ENCODE data around the gene CCR7.

Gene CCR7

DNA sequence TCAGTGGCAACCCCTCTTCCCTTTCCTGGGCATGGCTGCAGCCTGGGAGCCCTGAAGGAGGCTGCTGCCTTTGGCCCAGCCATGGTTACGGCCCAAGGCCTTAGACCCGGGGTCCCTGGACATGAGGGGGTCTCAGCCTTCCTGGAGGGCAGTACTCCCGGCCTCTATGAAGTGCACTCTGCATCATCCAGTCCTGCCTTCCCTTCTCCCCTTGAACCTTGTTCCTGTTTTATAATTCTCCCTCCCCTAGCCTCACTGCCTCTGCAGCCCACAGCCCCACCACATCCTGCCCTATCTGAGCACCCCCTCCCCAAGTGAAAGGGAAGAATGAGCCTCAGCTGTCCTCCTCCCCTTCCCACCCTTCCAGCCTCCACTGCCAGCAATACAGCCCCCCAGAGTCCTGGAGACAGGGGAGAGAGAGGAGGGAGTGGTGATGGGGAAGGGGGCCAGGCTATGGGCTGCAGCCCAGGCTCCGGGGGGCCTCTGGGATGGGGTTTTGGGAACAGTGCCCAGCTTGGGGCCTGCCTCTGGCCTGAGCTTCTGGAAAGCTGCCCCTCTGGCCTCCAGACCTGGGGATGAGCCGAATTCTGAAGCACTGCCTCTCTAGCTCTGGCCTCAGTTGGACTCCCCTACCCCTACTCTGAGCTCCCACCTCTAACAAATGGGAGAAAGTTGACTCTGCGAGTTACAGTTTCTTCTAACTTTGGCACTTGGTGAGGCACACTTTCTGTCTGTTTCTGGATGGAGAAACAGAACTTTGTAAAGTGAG, 7.6 kb downstream of the CCR7 start:
- H3K27ac ChIP-seq: peak overlapping the region; percentile 77
- TF ChIP-seq, protein P1, sequence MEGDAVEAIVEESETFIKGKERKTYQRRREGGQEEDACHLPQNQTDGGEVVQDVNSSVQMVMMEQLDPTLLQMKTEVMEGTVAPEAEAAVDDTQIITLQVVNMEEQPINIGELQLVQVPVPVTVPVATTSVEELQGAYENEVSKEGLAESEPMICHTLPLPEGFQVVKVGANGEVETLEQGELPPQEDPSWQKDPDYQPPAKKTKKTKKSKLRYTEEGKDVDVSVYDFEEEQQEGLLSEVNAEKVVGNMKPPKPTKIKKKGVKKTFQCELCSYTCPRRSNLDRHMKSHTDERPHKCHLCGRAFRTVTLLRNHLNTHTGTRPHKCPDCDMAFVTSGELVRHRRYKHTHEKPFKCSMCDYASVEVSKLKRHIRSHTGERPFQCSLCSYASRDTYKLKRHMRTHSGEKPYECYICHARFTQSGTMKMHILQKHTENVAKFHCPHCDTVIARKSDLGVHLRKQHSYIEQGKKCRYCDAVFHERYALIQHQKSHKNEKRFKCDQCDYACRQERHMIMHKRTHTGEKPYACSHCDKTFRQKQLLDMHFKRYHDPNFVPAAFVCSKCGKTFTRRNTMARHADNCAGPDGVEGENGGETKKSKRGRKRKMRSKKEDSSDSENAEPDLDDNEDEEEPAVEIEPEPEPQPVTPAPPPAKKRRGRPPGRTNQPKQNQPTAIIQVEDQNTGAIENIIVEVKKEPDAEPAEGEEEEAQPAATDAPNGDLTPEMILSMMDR (IDR thresholded peaks at IDR 0.05; ENCODE audit: low read depth, low read length): no peak
- no peaks in the 10 kb centered on the region for H3K36me3 ChIP-seq
- peaks cover 2% of the 10 kb centered on the region for H3K9me3 ChIP-seq (ENCODE audit: severe bottlenecking)
- DNase-seq: peak; percentile 5
- H3K27me3 ChIP-seq (ENCODE audit: insufficient read depth, low read depth, severe bottlenecking): peaks cover 3% of the 10 kb centered on the region
- no peak overlapping the region for H3K4me3 ChIP-seq (ENCODE audit: low read depth, low read length)

DNA sequence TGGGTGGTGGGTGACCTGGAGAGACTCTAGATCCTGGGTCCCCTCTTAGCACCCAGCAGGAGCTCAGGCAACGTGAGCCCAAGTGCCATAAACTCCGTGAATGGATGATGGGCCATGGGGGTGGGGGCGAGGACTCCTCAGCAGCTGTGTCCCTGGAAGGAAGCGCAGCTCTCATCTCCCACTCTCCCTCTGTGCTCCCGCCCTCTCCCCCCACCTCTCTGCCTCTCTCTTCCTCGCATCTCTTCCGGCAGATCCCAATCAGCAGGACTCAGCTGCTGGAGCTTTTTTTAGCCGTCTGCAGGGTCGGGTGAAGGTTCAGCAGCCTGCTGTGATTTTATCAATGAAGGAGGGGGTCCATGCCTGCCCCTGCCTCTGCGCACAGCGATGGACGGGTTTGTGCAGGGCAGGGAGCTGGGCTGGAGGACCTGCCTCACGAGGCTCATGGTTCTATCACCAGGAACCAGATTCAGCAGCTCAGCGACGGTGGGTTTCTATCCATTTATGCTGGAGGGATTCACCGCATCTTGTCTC, 8.3 kb downstream of the CCR7 start:
- peak; percentile 33 for DNase-seq
- no peak overlapping the region for H3K27ac ChIP-seq
- H3K27me3 ChIP-seq (ENCODE audit: insufficient read depth, low read depth, severe bottlenecking): peaks cover under 1% of the 10 kb centered on the region
- peaks cover 2% of the 10 kb centered on the region for H3K9me3 ChIP-seq (ENCODE audit: severe bottlenecking)
- TF ChIP-seq, protein P1 (IDR thresholded peaks at IDR 0.05; ENCODE audit: low read depth, low read length): no peak
- no peak overlapping the region for H3K4me3 ChIP-seq (ENCODE audit: low read depth, low read length)
- H3K36me3 ChIP-seq: no peaks in the 10 kb centered on the region

DNA sequence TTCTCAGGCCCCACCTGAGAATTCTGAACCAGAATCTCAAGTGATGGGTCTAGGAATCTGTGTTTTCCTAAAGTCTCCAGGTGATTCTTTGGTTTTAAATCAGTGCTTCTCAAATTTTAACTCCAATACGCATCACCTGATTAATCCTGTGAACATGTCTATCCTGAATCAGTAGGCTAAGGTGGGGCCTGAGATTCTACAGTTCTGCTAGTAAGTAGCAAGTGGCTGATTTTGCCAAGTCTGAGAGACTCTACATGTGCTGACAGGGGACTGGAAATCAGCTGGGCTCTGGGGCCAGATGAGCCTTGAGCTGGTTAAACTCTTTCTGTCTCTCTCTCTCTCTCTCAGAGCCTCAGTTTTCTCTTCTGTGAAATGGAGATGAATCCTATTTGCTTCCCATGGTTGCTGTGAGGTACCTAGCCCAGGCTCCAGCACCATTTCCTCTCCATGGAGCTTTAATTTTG, 9.0 kb downstream of the CCR7 start:
- Histone ChIP-seq H3K27me3 (ENCODE audit: insufficient read depth, low read depth, severe bottlenecking) (no peaks in the 10 kb centered on the region), H3K4me3 (ENCODE audit: low read depth, low read length) (no peak overlapping the region), H3K27ac (no peak overlapping the region), H3K36me3 (no peaks in the 10 kb centered on the region), H3K9me3 (ENCODE audit: severe bottlenecking) (peaks cover 2% of the 10 kb centered on the region)
- TF ChIP-seq, protein P1 (IDR thresholded peaks at IDR 0.05; ENCODE audit: low read depth, low read length): no peak
- DNase-seq: no peak

DNA sequence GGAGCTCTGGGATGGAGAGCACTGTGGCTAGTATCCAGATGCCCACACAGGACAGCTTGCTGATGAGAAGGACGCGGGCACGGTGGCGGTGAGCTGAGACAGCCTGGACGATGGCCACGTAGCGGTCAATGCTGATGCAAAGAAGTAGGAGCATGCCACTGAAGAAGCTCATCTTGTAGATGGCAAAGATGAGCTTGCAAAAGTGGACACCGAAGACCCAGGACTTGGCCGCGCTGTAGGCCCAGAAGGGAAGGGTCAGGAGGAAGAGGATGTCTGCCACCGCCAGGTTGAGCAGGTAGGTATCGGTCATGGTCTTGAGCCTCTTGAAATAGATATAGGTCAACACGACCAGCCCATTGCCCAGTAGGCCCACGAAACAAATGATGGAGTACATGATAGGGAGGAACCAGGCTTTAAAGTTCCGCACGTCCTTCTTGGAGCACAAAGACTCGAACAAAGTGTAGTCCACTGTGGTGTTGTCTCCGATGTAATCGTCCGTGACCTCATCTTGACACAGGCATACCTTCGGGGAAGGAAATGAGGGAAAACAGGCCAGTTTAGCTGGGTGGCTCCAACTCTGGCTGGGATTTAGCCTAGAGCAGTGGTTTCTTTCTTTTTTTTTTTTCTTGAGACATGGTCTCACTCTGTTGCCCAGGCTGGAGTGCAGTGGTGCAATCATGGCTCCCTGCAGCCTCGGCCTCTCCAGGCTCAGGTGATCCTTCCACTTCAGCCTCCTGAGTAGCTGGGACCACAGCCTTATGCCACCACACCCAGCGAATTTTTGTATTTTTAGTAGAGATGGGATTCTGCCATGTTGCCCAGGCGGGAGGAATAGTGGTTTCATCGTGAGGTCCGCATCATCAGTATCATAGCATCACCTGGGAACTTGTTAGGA, 9.7 kb downstream of the CCR7 start:
- Histone ChIP-seq H3K27ac (no peak overlapping the region), H3K4me3 (ENCODE audit: low read depth, low read length) (no peak overlapping the region), H3K27me3 (ENCODE audit: insufficient read depth, low read depth, severe bottlenecking) (no peaks in the 10 kb centered on the region), H3K36me3 (no peaks in the 10 kb centered on the region), H3K9me3 (ENCODE audit: severe bottlenecking) (peaks cover 2% of the 10 kb centered on the region)
- TF ChIP-seq, protein P1 (IDR thresholded peaks at IDR 0.05; ENCODE audit: low read depth, low read length): no peak
- DNase-seq: peak; percentile 8

DNA sequence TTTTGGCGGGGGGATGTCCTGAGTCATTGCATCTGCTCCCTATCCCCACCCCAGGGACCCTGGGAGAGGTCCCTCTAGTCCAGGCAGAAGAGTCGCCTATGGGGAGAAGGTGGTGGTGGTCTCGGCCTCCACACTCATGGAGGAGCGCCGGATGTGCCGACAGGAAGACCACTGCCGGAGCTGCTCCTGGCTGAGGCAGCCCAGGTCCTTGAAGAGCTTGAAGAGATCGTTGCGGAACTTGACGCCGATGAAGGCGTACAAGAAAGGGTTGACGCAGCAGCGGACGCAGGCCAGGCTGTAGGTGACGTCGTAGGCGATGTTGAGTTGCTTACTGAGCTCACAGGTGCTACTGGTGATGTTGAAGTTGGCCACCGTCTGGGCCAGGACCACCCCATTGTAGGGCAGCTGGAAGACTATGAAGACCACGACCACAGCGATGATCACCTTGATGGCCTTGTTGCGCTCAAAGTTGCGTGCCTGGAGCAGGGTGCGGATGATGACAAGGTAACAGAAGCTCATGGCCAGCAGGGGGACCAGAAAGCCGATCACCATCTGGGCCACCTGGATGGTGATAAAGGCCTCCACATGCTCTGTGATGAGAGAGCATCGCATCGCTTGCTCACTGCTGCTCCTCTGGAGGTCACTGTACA, 10.5 kb downstream of the CCR7 start:
- H3K27ac ChIP-seq: no peak overlapping the region
- no peaks in the 10 kb centered on the region for H3K36me3 ChIP-seq
- peak; percentile 13 for DNase-seq
- peaks cover 2% of the 10 kb centered on the region for H3K9me3 ChIP-seq (ENCODE audit: severe bottlenecking)
- H3K27me3 ChIP-seq (ENCODE audit: insufficient read depth, low read depth, severe bottlenecking): no peaks in the 10 kb centered on the region
- TF ChIP-seq, protein P1 (IDR thresholded peaks at IDR 0.05; ENCODE audit: low read depth, low read length): peak; percentile 22; the same call in 1 of the 2 replicates
- H3K4me3 ChIP-seq (ENCODE audit: low read depth, low read length): no peak overlapping the region
